ENCODE results near the gene ZNF300.
"Not testable (repeated sequence)": the region's sequence is repeated elsewhere in the genome, so short reads cannot be mapped to it uniquely, and the experiment has no call there.

The ZNF300 gene

GRCh38 chr5:150845185-150845859 lies 59.5 kb downstream of the ZNF300 start:
- not testable (repeated sequence) for DNase-seq (ENCODE audit: low spot score)

All from CD4-positive, alpha-beta T cell treated with Interleukin-6 at 100 ng/mL for 8 hours (primary cell).